Hepatocyte (in vitro differentiated cells): ENCODE results near the gene UBXN7.

ENCODE experiments used
- EZH2 ChIP-seq: fragments of 200-600 bp; sonication (generic); IDR thresholded peaks from 2 replicates; pipeline ENCODE4 v1.6.1; 2016; ENCODE audit warnings: antibody characterized with exemption, mild to moderate bottlenecking, borderline replicate concordance
- EZH2phosphoT487 ChIP-seq: fragments of 200-600 bp; sonication (generic); IDR thresholded peaks from one replicate; pipeline ENCODE4 v1.6.1; 2018; ENCODE audit warnings: antibody characterized with exemption, mild to moderate bottlenecking, low read depth, moderate library complexity; ENCODE audit not compliant: unreplicated experiment, severe bottlenecking
- TF ChIP-seq, protein P1 (sequence below): fragments of 200-600 bp; sonication (generic); IDR thresholded peaks from 2 replicates; pipeline ENCODE4 v1.5.1; 2016; ENCODE audit warnings: antibody characterized with exemption, mild to moderate bottlenecking; ENCODE audit not compliant: poor library complexity

DNA sequence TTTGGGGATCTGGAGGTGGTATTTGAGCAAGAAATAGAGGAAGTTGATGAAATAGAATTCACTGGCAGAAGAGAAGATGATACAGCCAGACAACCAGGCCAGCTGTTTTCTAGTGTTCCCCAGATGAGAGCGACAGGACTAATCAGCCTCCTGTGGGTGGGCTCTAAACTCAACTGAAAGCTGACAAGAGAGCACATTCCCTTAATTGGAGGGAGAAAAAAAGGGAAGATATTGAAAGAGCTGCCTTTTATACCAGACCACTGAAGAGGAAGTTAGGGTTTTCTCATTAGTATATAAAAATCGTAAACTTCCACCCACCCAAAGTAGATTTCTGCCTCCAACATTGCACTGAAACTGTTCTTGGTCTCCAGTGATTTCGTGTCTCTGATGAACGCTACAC, 87.6 kb downstream of the UBXN7 start:
- TF ChIP-seq, protein P1, sequence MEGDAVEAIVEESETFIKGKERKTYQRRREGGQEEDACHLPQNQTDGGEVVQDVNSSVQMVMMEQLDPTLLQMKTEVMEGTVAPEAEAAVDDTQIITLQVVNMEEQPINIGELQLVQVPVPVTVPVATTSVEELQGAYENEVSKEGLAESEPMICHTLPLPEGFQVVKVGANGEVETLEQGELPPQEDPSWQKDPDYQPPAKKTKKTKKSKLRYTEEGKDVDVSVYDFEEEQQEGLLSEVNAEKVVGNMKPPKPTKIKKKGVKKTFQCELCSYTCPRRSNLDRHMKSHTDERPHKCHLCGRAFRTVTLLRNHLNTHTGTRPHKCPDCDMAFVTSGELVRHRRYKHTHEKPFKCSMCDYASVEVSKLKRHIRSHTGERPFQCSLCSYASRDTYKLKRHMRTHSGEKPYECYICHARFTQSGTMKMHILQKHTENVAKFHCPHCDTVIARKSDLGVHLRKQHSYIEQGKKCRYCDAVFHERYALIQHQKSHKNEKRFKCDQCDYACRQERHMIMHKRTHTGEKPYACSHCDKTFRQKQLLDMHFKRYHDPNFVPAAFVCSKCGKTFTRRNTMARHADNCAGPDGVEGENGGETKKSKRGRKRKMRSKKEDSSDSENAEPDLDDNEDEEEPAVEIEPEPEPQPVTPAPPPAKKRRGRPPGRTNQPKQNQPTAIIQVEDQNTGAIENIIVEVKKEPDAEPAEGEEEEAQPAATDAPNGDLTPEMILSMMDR: no peak
- TF ChIP-seq EZH2 (no peak), EZH2phosphoT487 (no peak)
